NCI-H146 treated with DMSO at 0.1 percent for 48 hours (cell line): Measurements from ENCODE around the gene CCT3.

Experiments used
- DNase-seq: peaks from one replicate; lab custom pipeline; 2025; ENCODE audit not compliant: unreplicated experiment; lab: John Stamatoyannopoulos, UW

CCT3 gene

GRCh38 chr1:156282479-156283222 is 55.4 kb downstream of the CCT3 start, which contains the start of gene SMG5:
Gene SMG5 (minus strand): TSS chr1:156282825. CDS start chr1:156282680, 145 bp downstream.
- peak; percentile 93 for DNase-seq

GRCh38 chr1:156281693-156282478 is 56.2 kb downstream of the CCT3 start:
- peak; percentile 66 for DNase-seq

GRCh38 chr1:156281281-156281680 is 56.8 kb downstream of the CCT3 start:
- no peak for DNase-seq

- no peak for DNase-seq
These were observed 58.3 kb downstream of the CCT3 start for GRCh38 chr1:156279837-156280236.

GRCh38 chr1:156276966-156277381 is 61.1 kb downstream of the CCT3 start:
- no peak for DNase-seq

GRCh38 chr1:156276532-156276931 is 61.6 kb downstream of the CCT3 start:
- no peak for DNase-seq

- no peak for DNase-seq
These were observed 67.8 kb downstream of the CCT3 start for GRCh38 chr1:156270314-156270713.

GRCh38 chr1:156268336-156268735 is 69.8 kb downstream of the CCT3 start:
- no peak for DNase-seq

- no peak for DNase-seq
These were observed 72.0 kb downstream of the CCT3 start for GRCh38 chr1:156266051-156266450.

- no peak for DNase-seq
These were observed 74.8 kb downstream of the CCT3 start for GRCh38 chr1:156263288-156263655.

- DNase-seq, result no peak
These were observed 75.4 kb downstream of the CCT3 start for GRCh38 chr1:156262461-156263287.

- DNase-seq, result no peak
These were observed 77.2 kb downstream of the CCT3 start for GRCh38 chr1:156260896-156261295.

GRCh38 chr1:156259805-156260204 is 78.3 kb downstream of the CCT3 start:
- no peak for DNase-seq
